GM18505 (cell line): ENCODE measurements around the gene NAA60.
A peak's percentile ranks its signal among the peaks of the same experiment; 100 is the strongest.

Experiments
- ATAC-seq: cut with Tn5 transposase; IDR thresholded peaks from one replicate; pipeline ENCODE4 v1.9.1; 2021; ENCODE audit not compliant: unreplicated experiment
- POLR2A ChIP-seq: IDR thresholded peaks from 4 replicates; pipeline ENCODE4 v1.6.1; 2011; ENCODE audit warnings: borderline replicate concordance; ENCODE audit not compliant: insufficient read depth, insufficient read length; ENCODE audit errors: extremely low read depth

Gene NAA60

DNA sequence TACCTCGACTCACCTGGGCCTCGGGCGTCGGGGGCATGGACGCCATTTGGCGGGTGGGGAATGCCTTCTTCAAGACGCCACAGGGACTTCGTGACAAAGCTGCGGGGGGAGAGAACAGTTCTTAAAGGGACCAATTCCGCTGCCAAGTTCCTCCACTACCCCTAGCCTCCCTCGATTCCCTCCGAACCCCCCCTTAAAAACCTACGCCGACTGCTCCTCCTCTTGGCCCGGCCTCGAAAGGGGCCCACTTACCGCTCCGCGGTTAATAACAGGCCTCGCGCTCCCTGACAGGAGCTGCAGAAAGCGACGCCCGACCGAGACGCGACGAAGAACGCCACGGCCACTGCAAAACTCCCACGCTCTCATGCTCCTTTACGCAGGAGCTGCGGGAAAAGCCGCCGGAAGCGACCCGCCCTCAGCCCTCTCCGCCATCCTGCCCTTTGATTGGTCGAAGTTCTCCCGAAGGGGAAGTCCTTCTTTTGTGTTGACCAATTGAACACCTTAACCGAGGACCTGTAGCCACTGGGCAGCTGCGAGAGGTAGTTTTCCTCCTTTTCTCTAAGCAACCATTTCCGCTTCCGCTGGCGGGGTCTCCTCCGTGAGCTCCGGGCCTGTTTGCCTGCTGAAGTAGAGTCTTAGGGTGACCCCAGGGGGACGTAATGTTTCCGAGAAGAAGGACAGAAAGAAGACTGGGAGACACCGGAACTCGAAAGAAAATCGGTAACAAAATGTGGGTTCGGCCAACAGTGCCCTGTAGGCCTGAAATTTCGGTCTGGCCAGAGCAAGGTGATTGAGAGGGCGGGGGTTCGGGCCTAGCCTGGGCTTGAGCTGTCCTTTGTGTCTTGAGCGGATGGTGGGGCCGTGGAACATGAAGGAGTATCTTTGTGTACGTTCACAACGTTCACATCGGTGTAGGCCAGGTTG lies at the start of gene NAA60, which contains the start of gene ZNF597:
Gene NAA60, plus strand, starts transcription at position 573 of the 924 bp plus-strand sequence. CDS start 32,548 bp downstream, outside the sequence.
Gene ZNF597, minus strand, starts transcription at position 397 of the 924 bp plus-strand sequence. Its CDS starts 351 bp downstream, at position 46.
- TF ChIP-seq POLR2A = peak; percentile 75
- peak; percentile 78 for ATAC-seq

DNA sequence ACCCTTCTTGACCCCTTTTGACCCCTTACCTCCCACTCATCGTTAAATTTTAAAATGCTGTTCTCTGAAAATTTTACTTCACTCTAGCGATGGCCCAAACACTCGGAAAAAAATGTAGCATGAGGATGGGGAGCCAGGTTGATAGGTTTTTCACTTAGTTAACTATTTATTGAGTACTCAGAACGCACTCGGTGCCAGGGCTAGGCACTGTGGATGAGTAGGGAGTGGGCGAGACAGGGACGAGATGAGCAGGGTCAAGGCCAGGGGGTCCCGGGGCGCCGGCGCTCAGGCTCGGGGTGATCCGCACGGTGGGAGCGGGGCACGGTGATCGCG lies 43.1 kb upstream of the NAA60 start:
- no peak for ATAC-seq
- TF ChIP-seq POLR2A = no peak

DNA sequence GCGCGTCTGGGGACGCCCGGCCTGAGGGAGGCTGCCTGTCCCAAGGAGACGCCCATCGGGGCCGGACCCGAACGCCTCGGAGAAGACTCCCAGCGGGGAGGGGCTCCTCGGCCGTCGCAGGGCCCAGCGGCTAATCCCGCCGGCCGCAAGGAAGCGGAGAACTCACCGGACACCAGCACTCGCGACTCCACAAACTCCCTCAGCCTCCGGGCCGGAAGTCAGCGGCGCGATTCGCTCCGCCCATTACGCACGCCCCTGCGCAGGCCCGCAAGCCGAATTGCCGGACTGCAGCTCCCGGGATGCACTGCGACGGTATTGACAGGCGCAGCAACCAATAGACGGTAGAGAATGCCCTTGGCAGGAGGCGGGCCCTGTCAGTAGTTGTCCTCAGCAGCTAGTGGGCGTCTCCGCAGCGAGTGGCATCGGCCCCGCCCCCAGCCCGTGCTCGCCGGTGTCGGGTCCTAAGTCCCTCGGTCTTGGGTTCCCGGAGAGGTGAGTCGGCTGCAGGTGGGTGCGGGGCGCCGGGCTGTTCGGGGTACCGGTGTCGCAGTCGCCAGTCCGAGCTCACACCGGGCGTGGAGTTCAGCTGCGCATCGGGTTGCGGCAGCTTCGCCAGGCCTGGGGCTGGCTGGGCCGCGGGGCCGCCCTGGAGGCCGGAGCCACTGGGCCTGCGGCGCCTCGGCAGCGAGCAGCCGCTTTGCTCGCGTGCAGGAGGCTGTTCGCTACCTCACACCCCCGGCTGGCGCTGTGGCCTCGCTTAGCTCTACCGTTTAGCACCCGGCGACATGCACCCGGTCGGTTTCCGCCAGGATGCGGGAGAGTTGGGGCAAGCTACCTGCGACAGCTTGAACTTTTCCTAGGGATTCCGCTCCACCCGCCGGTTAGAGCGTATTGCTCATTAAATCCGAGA lies 42.4 kb upstream of the NAA60 start, which contains the start of the genes ZNF174 and ZSCAN32:
Gene ZNF174, plus strand, starts transcription at position 437 of the 910 bp plus-strand sequence. CDS start 790 bp downstream, outside the sequence.
Gene ZSCAN32, minus strand, starts transcription at position 226 of the 910 bp plus-strand sequence. CDS start 3,447 bp downstream, outside the sequence.
- peak; percentile 93 for ATAC-seq
- peak; percentile 95 for TF ChIP-seq POLR2A

DNA sequence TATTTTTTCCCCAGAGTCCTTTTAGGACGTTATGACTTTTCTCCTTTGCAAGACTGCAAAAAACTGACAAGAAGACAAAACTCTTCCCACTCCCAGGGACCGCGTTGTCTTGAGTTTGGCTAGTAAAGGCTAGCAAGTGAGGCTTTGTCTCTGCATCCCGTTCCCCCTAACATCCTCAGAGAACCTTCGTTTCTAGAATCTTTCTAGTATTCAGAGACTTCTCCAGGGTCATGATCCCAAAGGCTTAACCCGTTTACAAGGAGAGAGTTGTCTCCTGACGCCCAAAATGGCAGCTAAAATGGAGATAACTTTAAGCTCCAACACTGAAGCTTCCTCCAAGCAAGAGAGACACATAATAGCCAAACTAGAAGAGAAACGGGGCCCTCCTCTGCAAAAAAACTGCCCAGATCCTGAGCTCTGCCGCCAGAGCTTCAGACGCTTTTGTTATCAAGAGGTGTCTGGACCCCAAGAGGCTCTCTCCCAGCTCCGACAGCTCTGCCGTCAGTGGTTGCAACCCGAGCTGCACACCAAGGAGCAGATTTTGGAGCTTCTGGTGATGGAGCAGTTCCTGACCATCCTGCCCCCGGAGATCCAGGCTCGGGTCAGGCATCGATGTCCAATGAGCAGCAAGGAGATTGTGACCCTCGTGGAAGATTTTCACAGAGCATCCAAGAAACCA lies 41.6 kb upstream of the NAA60 start:
- no peak for ATAC-seq
- TF ChIP-seq POLR2A = no peak

- TF ChIP-seq POLR2A = no peak
- no peak for ATAC-seq
Observed at GRCh38 chr16:3408561-3409197, 34.8 kb upstream of the NAA60 start.

GRCh38 chr16:3413730-3414379 lies 29.6 kb upstream of the NAA60 start:
- no peak for ATAC-seq
- no peak for TF ChIP-seq POLR2A

GRCh38 chr16:3431779-3432219 lies 11.7 kb upstream of the NAA60 start:
- TF ChIP-seq POLR2A = no peak

GRCh38 chr16:3434373-3434772 lies 9.1 kb upstream of the NAA60 start:
- TF ChIP-seq POLR2A = no peak
- no peak for ATAC-seq

More at GRCh38 chr16:3431779-3432219, 11.7 kb upstream of the NAA60 start:
- no peak for ATAC-seq

GRCh38 chr16:3439637-3440036 lies 3.8 kb upstream of the NAA60 start:
- no peak for ATAC-seq
- TF ChIP-seq POLR2A = no peak

GRCh38 chr16:3444032-3444388 lies 530 bp downstream of the NAA60 start:
- TF ChIP-seq POLR2A = no peak

DNA sequence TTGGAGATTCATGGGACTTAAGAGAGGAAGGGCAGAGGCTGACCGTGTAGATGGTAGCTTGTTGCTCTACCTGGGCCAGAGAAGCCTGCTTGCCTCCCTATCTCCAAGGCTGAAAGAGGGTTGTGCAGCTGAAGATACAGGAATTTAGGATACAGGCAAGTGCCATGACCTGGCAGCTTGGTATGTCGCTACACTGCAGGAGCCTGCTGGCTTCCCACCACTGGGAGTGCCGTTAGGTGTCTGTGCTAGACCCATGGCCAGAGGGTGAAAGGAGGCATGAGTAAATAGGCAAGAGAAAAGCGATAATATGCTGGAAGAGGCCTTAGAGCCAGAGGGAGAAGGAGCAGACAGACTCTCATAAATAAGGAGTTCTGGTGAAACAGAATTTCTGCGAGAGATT lies 10.6 kb downstream of the NAA60 start:
- ATAC-seq = no peak
- TF ChIP-seq POLR2A = no peak

More at GRCh38 chr16:3444032-3444388, 530 bp downstream of the NAA60 start:
- peak; percentile 37 for ATAC-seq
